HepG2 (cell line): ENCODE measurements around the gene CST3. TPM values are rescaled to one million over a fixed set of nuclear protein-coding genes. Genes with fewer than 3 reads are reported as not detected.
A peak's percentile ranks its signal among the peaks of the same experiment; 100 is the strongest.

Experiments
- ADNP ChIP-seq: sonication (generic); formaldehyde crosslinking; IDR thresholded peaks from 2 replicates; pipeline ENCODE4 v1.4.0; 2020; ENCODE audit warnings: missing genetic modification reagents
- ARID4A ChIP-seq: sonication (generic); formaldehyde crosslinking; IDR thresholded peaks from 2 replicates; pipeline ENCODE4 v1.5.0; 2020; ENCODE audit warnings: mild to moderate bottlenecking, missing genetic modification reagents, borderline replicate concordance
- BRF2 ChIP-seq: sonication (generic); formaldehyde crosslinking; IDR thresholded peaks from 2 replicates; pipeline ENCODE4 v1.8.1; 2022; ENCODE audit warnings: mild to moderate bottlenecking, missing genetic modification reagents
- HNRNPLL ChIP-seq: fragments of 200-400 bp; formaldehyde crosslinking; IDR thresholded peaks from 2 replicates; pipeline ENCODE4 v1.6.1; 2017; ENCODE audit warnings: mild to moderate bottlenecking, low read depth, low read length; ENCODE audit not compliant: poor library complexity, severe bottlenecking
- KDM6A ChIP-seq: IDR thresholded peaks from 2 replicates; pipeline ENCODE4 v1.6.1; 2016; ENCODE audit warnings: low read depth
- PAXIP1 ChIP-seq: sonication (generic); formaldehyde crosslinking; conservative IDR thresholded peaks from 2 replicates; pipeline ENCODE4 v1.4.0; 2020; ENCODE audit warnings: mild to moderate bottlenecking, missing genetic modification reagents, moderate library complexity
- SKIL ChIP-seq: sonication (generic); formaldehyde crosslinking; IDR thresholded peaks from 2 replicates; pipeline ENCODE4 v1.8.0; 2022; ENCODE audit warnings: missing genetic modification reagents, mild to moderate bottlenecking, moderate library complexity, borderline replicate concordance
- SOX5 ChIP-seq: IDR thresholded peaks from 2 replicates; pipeline ENCODE4 v1.6.1; 2016; ENCODE audit warnings: borderline replicate concordance
- TIGD3 ChIP-seq: sonication (generic); formaldehyde crosslinking; IDR thresholded peaks from 2 replicates; pipeline ENCODE4 v1.5.1; 2020; ENCODE audit warnings: mild to moderate bottlenecking, missing genetic modification reagents, borderline replicate concordance
- ZNF430 ChIP-seq: sonication (generic); formaldehyde crosslinking; IDR thresholded peaks from 2 replicates; pipeline ENCODE4 v1.9.0; 2021; ENCODE audit warnings: mild to moderate bottlenecking, missing genetic modification reagents
- ZNF75D ChIP-seq: sonication (generic); formaldehyde crosslinking; IDR thresholded peaks from 2 replicates; pipeline ENCODE4 v1.8.1; 2023; ENCODE audit warnings: missing genetic modification reagents, mild to moderate bottlenecking, borderline replicate concordance
- ZNF788 ChIP-seq: sonication (generic); formaldehyde crosslinking; IDR thresholded peaks from 2 replicates; pipeline ENCODE4 v1.5.0; 2020; ENCODE audit warnings: mild to moderate bottlenecking, missing genetic modification reagents, borderline replicate concordance
- ZNF839 ChIP-seq: sonication (generic); formaldehyde crosslinking; IDR thresholded peaks from 2 replicates; pipeline ENCODE4 v1.4.0; 2020; ENCODE audit warnings: missing genetic modification reagents, mild to moderate bottlenecking, borderline replicate concordance
- ZSCAN9 ChIP-seq: IDR thresholded peaks from 2 replicates; pipeline ENCODE4 v1.6.1; 2016; ENCODE audit warnings: borderline replicate concordance
- polyA plus RNA-seq, 8 experiments: library from polyadenylated mRNA; depleted of rRNA in 3 of 8; stranded (reverse) in 7 of 8; unstranded in 1 of 8; fragments of >200 nt; fragmentation: Illumina TruSeq in 4 of 8; extraction: Trizol in 4 of 8; gene quantifications; 2 replicates each; pipeline versions ENCODE4 v1.2.1 to v1.2.3, GENCODE V29; 2011 to 2016; ENCODE audit warnings: low read depth in 4 of 8, missing spikeins in 1 of 8, mixed read lengths in 1 of 8; ENCODE audit not compliant: insufficient read depth in 1 of 8
- total RNA-seq, 5 experiments: library from RNA; depleted of rRNA; stranded (reverse); fragments of >200 nt; fragmentation: Illumina TruSeq; extraction: Trizol; gene quantifications; 2 replicates each; pipeline ENCODE4 v1.2.3, GENCODE V29; 2016; ENCODE audit warnings: low read depth in 1 of 5

Gene CST3
- total and polyA plus RNA-seq, 2 of the 13 experiments (the other 11 are each of a cell fraction or from before 2014, with no cell fraction given): 690 to 1,005 TPM

- TF ChIP-seq PAXIP1: peak; percentile 75
- no peak for TF ChIP-seq ADNP (CRISPR knock-in tag)
- no peak for TF ChIP-seq BRF2 (CRISPR knock-in tag)
- peak; percentile 93 for TF ChIP-seq SKIL (CRISPR knock-in tag)
- 0 out of 2 replicates have a peak, but pooled peaks have one; percentile 35 for TF ChIP-seq KDM6A (CRISPR knock-in tag)
- TF ChIP-seq ZNF788 (CRISPR knock-in tag): peak; percentile 60; the same call in 1 of the 2 replicates
- TF ChIP-seq ZNF430: no peak
- peak; percentile 56; the same call in 1 of the 2 replicates for TF ChIP-seq ZNF839 (CRISPR knock-in tag)
- TF ChIP-seq SOX5 (CRISPR knock-in tag): peak; percentile 87
- no peak for TF ChIP-seq TIGD3
- no peak for TF ChIP-seq ZNF75D (CRISPR knock-in tag)
- TF ChIP-seq HNRNPLL: no peak
- TF ChIP-seq ARID4A (CRISPR knock-in tag): peak; percentile 72; the same call in 1 of the 2 replicates
- peak; percentile 69; the same call in 1 of the 2 replicates for TF ChIP-seq ZSCAN9
Measured at GRCh38 chr20:23640671-23641667, 3.2 kb upstream of the CST3 start (continued).
